ENCODE results near the gene MFSD12. TPM values are rescaled to one million over a fixed set of nuclear protein-coding genes. Genes with fewer than 3 reads are reported as not detected.

The MFSD12 gene
- total and polyA plus RNA-seq, 4 donors = 25.5 to 78.4 (median 62.2) TPM

- H3K27ac ChIP-seq (ENCODE audit: low read depth in 1 of 2, low read length in 1 of 2) = no peak overlapping the region
- WGBS, 2 donors = 94 to 100% methylated on average over 20 of the region's 20 CpGs
- TF ChIP-seq, protein P1, sequence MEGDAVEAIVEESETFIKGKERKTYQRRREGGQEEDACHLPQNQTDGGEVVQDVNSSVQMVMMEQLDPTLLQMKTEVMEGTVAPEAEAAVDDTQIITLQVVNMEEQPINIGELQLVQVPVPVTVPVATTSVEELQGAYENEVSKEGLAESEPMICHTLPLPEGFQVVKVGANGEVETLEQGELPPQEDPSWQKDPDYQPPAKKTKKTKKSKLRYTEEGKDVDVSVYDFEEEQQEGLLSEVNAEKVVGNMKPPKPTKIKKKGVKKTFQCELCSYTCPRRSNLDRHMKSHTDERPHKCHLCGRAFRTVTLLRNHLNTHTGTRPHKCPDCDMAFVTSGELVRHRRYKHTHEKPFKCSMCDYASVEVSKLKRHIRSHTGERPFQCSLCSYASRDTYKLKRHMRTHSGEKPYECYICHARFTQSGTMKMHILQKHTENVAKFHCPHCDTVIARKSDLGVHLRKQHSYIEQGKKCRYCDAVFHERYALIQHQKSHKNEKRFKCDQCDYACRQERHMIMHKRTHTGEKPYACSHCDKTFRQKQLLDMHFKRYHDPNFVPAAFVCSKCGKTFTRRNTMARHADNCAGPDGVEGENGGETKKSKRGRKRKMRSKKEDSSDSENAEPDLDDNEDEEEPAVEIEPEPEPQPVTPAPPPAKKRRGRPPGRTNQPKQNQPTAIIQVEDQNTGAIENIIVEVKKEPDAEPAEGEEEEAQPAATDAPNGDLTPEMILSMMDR (IDR thresholded peaks at IDR 0.05; ENCODE audit: control extremely low read depth, extremely low read depth) = no peak
- H3K4me3 ChIP-seq = no peak overlapping the region
- no peak for DNase-seq
- H3K36me3 ChIP-seq (ENCODE audit: control insufficient read depth in 4 of 4, insufficient read depth in 4 of 4, low read length in 4 of 4) = peaks cover 7 to 75% (median 37%) of the 10 kb centered on the region in 4 donors
- H3K9ac ChIP-seq (ENCODE audit: insufficient read depth in 1 of 2, low read length in 2 of 2) = no peak overlapping the region
- H3K27me3 ChIP-seq (ENCODE audit: control insufficient read depth in 3 of 3, insufficient read depth in 3 of 3, low read length in 2 of 3) = no peaks in the 10 kb centered on the region
- no peaks in the 10 kb centered on the region for H3K9me3 ChIP-seq (ENCODE audit: control insufficient read depth in 4 of 4, insufficient read depth in 3 of 4, low read length in 3 of 4)
- ATAC-seq (ENCODE audit: insufficient read depth, low FRiP score) = no peak
- no peaks in the 10 kb centered on the region for H3K4me1 ChIP-seq (ENCODE audit: control insufficient read depth in 5 of 5, insufficient read depth in 5 of 5, low read length in 5 of 5)
Observed at GRCh38 chr19:3528539-3529211, 28.7 kb downstream of the MFSD12 start.

DNA sequence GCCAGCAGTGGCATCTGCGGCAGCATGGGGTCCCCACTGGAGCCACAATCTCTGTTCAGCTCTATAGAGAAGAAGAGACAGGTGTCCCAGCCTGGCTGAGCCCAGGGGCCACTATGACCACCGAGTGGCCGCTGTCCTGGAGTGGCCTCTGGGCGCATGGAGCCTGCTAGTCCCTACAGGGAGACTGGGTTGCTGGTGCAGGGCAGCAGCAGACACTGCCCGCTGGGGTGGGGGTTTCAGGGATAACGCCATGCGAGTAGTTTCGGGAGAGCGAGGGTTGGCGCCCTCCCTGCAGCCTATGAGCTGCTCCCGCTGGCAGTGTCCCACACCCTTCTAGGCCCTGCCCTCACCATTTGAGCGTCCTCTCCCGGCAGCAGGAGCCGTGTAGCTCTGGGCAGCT lies 29.3 kb downstream of the MFSD12 start:
- TF ChIP-seq, protein P1 (IDR thresholded peaks at IDR 0.05; ENCODE audit: control extremely low read depth, extremely low read depth) = no peak
- Histone ChIP-seq H3K27ac (ENCODE audit: low read depth in 1 of 2, low read length in 1 of 2) (no peak overlapping the region), H3K4me1 (ENCODE audit: control insufficient read depth in 5 of 5, insufficient read depth in 5 of 5, low read length in 5 of 5) (no peaks in the 10 kb centered on the region), H3K9me3 (ENCODE audit: control insufficient read depth in 4 of 4, insufficient read depth in 3 of 4, low read length in 3 of 4) (no peaks in the 10 kb centered on the region), H3K9ac (ENCODE audit: insufficient read depth in 1 of 2, low read length in 2 of 2) (no peak overlapping the region), H3K36me3 (ENCODE audit: control insufficient read depth in 4 of 4, insufficient read depth in 4 of 4, low read length in 4 of 4) (peaks cover 7 to 74% (median 36%) of the 10 kb centered on the region in 4 donors), H3K4me3 (no peak overlapping the region), H3K27me3 (ENCODE audit: control insufficient read depth in 3 of 3, insufficient read depth in 3 of 3, low read length in 2 of 3) (no peaks in the 10 kb centered on the region)
- no peak for DNase-seq
- no peak for ATAC-seq (ENCODE audit: insufficient read depth, low FRiP score)
- 97 to 99% methylated on average over 13 to 14 of the region's 14 CpGs for WGBS, 2 donors

DNA sequence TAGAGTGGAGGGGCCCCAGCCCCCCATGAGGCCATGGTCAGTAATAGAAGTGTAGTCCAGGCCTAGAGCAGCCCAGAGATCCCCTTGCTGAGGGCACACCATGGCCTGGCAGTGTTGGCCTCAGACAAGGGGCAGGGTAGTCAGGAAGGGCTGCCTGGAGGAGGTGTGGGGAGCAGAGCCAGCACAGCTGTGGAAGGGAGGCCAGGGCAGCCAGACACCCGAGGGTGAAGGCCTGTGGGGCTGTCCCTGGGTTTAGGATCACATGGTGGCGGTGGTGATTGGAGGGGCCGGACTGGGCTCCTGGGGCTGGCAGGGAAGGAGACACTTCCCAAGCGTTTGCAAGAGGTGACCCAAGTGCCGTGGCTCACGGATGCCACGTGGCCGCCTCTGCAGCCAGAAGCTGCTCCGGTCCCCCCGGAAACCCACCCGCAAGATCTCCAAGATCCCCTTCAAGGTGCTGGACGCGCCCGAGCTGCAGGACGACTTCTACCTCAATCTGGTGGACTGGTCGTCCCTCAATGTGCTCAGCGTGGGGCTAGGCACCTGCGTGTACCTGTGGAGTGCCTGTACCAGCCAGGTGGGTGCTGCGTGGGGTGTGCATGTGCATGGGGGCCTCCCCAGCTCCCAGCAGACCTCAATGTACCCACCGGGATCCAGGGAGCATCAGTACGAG lies 30.0 kb downstream of the MFSD12 start:
- Histone ChIP-seq H3K27me3 (ENCODE audit: control insufficient read depth in 3 of 3, insufficient read depth in 3 of 3, low read length in 2 of 3) (no peaks in the 10 kb centered on the region), H3K36me3 (ENCODE audit: control insufficient read depth in 4 of 4, insufficient read depth in 4 of 4, low read length in 4 of 4) (peaks cover 7 to 71% (median 33%) of the 10 kb centered on the region in 4 donors), H3K27ac (ENCODE audit: low read depth in 1 of 2, low read length in 1 of 2) (no peak overlapping the region), H3K4me3 (no peak overlapping the region), H3K4me1 (ENCODE audit: control insufficient read depth in 5 of 5, insufficient read depth in 5 of 5, low read length in 5 of 5) (no peaks in the 10 kb centered on the region), H3K9ac (ENCODE audit: insufficient read depth in 1 of 2, low read length in 2 of 2) (no peak overlapping the region), H3K9me3 (ENCODE audit: control insufficient read depth in 4 of 4, insufficient read depth in 3 of 4, low read length in 3 of 4) (no peaks in the 10 kb centered on the region)
- TF ChIP-seq, protein P1 (IDR thresholded peaks at IDR 0.05; ENCODE audit: control extremely low read depth, extremely low read depth) = no peak
- 97 to 98% methylated on average over 21 of the region's 21 CpGs for WGBS, 2 donors
- no peak for DNase-seq
- ATAC-seq (ENCODE audit: insufficient read depth, low FRiP score) = no peak

All from lung (tissue), 12 donors.